Measurements from ENCODE around the gene DCLRE1C. TPM values are rescaled to one million over a fixed set of nuclear protein-coding genes. Genes with fewer than 3 reads are reported as not detected.
"Not testable (repeated sequence)": the region's sequence is repeated elsewhere in the genome, so short reads cannot be mapped to it uniquely, and the experiment has no call there.

DCLRE1C gene
- total RNA-seq, 1 donor from 2014 or later: 4.0 TPM

DNA sequence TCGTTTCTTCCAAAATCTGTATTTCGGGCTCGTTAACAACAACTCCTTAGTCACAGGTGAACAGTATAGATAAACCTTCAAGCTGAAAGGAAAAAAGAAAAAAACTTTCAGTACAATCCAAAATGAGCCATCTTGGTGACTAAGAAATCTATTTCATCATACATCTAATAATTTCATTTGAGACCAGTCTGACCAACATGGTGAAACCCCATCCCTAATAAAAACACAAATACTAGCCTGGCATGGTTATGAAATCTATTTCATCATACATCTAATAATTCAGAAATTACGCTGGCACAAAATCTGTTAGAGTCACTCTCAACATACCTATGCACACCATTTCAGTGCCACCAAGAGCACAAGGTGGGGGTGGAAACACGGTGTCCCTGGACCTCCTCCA, 8.8 kb downstream of the DCLRE1C start:
- DNase-seq (ENCODE audit: low read depth in 2 of 2): no peak

- not testable (repeated sequence) for DNase-seq (ENCODE audit: low read depth in 2 of 2)
These were observed 11.0 kb downstream of the DCLRE1C start for GRCh38 chr10:14942950-14943338.

DNA sequence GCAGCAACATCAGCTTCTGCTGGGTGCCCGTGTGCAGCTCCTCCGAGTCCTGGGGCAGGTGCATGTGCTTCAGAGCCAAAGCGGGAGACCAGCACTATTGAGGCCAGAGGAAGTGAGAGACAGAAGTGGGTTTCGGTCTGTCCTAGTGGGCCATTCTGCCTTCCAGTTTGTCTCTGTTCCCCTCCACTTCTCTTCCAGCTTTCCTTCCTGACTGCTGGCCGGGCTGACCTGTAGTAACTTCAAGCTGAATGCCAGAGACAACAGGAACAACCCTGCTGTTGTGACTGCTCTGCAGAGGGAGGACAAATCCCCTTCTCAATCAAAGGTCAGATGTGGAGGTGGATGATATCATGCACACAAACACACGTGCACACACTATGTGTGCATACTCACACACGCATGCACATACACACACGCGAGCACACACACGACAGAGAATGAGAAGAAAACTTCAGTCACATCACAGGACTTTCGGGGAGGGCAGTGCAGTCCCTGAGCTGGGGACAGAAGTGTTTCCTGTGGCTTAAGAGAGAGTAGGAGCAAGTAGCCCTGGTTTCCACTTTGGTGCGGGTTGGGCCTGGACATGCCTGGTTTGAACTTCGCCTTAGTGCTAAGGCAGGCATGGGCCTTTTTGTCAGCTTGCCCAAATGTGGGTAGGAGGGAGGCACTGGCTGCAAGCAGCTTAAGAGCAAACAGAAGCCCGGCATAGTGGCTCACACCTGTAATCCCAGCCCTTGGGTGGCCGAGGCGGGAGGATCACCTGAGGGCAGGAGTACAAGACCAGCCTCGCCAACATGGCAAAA, 11.5 kb downstream of the DCLRE1C start:
- peak in 1 of 2 donors; percentile 58 for DNase-seq (ENCODE audit: low read depth in 2 of 2)

DNA sequence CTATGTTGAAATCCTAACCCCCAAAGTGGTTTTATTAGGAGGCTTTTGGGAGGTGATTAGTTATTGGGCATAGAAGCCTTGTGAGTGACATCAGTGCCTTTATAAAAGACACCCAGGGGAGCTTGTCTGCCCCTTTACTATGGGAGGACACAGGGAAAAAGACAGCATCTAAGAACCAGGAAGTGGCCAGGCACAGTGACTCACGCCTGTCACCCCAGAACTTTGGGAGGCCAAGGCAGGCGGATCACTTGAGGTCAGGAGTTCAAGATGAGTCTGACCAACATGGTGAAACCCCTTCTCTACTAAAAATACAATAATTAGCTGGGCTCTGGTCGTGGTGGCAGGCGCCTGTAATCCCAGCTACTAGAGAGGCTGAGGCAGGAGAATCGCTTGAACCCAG, 14.9 kb downstream of the DCLRE1C start:
- DNase-seq (ENCODE audit: low read depth in 2 of 2): peak in 1 of 2 donors; percentile 7

GRCh38 chr10:14936584-14936983, 17.3 kb downstream of the DCLRE1C start:
- no peak for DNase-seq (ENCODE audit: low read depth in 2 of 2)

DNA sequence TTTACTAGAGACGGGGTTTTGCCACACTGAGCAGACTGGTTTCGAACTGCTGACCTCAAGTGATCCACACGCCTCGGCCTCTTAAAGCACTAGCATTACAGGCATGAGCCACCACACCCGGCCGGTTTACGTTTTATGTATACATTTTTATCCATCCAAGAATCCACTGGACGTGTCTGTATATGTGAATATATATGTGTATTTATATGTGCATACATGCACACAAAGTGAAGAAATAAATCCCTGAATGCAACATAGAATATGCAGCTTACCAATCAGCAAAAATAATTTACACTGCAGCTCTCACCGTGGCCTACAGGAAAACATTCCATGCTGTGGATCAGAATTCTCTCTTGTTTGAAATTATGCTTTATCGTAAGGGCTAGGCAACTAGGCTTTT, 23.3 kb downstream of the DCLRE1C start:
- DNase-seq (ENCODE audit: low read depth in 2 of 2): no peak

GRCh38 chr10:14926722-14927416, 27.0 kb downstream of the DCLRE1C start:
- DNase-seq (ENCODE audit: low read depth in 2 of 2): no peak

- no peak for DNase-seq (ENCODE audit: low read depth in 2 of 2)
These were observed 27.8 kb downstream of the DCLRE1C start for GRCh38 chr10:14926061-14926470.

GRCh38 chr10:14925268-14925667, 28.6 kb downstream of the DCLRE1C start:
- no peak for DNase-seq (ENCODE audit: low read depth in 2 of 2)

DNA sequence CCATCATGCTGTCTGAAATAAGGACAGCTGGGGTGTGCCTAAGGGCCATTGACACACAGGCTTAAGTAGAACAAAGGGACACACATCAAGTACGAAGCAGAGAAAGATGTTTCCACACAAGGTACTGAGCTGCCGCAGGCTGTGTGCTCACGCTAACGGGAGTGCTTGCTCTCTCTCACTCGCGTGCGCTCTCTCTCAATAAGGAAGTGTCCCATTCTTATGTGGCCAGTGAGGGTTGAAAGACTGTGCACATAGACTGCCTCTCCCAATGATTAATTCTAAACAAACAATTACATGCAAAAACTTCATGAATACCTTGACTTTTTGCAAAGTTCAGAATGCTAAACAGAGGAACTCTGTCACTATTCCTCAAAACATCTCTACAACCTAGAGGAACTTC, 29.9 kb downstream of the DCLRE1C start:
- DNase-seq (ENCODE audit: low read depth in 2 of 2): no peak

- no peak for DNase-seq (ENCODE audit: low read depth in 2 of 2)
These were observed 34.9 kb downstream of the DCLRE1C start for GRCh38 chr10:14918964-14919363.

DNA sequence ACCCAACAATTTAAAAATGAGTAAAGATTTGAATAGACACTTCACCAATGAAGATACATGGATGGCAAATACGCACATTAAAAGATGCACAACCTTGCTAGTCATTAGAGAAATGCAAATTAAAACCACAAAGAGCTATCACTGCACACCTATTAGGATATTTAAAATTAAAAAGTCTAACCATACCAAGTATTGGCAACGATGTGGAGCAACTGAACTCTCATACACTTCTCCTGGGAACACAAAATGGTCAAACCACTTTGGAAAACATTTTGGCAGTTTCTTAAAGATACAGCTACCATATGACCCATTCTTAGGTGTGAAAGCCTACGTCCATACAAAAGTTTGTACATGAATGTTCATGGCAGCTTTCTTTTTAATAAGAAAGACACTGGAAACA, 36.1 kb downstream of the DCLRE1C start:
- no peak for DNase-seq (ENCODE audit: low read depth in 2 of 2)

GRCh38 chr10:14916600-14916999, 37.3 kb downstream of the DCLRE1C start:
- no peak for DNase-seq (ENCODE audit: low read depth in 2 of 2)

DNA sequence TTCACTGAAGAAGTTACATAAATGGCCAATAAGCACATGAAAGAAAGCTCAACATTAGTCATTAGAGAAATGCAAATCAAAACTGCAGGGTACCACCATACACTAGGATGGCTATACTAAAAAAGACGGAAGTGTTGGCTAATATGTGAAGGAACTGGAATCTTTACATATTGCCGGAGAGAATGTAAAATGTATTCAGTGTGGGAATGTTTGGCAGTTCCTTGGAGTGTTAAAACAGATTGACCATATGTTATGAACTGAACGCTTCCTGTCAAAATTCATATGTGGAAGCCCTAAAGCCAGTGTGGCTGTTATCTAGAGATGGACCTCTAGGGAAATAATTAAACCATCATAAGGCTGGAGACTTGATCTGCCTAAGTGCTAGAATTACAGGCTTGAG, 42.1 kb downstream of the DCLRE1C start:
- DNase-seq (ENCODE audit: low read depth in 2 of 2): no peak

DNA sequence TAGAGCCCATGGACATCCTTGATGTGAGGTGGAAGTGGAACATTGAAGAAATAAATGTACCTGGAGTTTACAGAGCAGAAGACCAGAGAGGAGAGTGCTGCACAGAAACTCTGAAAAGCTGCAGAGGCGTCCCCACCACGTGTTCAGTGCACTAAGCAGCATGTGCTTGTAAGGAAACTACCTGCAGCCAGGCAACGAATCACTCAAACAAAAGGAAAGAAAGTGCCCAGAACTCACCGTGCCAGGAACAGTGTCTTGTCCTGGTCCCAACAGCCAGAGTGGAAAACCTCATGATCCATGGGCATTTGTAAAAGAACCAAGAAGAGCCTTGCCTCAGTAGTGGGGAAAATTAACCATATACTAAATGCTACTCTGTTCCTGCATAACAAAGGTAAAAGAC, 42.9 kb downstream of the DCLRE1C start:
- DNase-seq (ENCODE audit: low read depth in 2 of 2): no peak

DNA sequence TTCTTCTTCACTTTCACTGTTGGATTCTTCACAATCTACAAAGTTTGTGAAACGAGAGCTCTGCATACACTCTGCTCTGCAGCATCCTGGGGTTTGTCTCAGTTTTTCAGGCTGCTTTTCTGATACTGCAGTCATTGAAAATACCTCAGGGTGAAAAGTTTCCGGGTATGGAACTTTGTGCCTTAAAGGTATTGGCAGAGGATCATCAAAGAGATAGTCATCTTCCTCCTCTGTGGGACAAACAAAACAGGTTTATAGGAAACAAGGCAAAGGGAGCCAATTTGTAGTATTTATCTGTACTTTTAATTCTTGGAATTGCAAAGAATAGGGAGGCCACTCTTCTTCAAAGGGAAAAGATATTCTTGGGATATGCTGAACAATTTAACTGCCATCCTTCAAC, 44.8 kb downstream of the DCLRE1C start:
- DNase-seq (ENCODE audit: low read depth in 2 of 2): no peak

DNA sequence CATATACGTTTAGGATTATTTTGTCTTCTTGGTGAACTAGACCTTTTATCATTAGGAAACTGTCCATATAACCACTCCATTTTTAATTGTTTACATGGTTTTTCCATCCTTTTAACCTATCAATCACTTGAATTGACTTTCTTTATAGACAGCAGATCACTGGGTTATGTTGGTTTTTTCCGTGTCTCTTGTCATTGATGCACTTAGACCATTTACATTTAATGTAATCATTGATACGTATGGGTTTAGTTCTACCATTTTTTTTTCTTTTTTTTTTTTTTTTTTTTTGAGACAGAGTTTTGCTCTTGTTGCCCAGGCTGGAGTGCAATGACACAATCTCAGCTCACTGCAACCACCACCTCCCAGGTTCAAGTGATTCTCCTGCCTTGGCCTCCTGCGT, 46.3 kb downstream of the DCLRE1C start:
- DNase-seq (ENCODE audit: low read depth in 2 of 2): not testable (repeated sequence)

GRCh38 chr10:14906765-14907164, 47.1 kb downstream of the DCLRE1C start:
- no peak for DNase-seq (ENCODE audit: low read depth in 2 of 2)

GRCh38 chr10:14905890-14906289, 48.0 kb downstream of the DCLRE1C start:
- DNase-seq (ENCODE audit: low read depth in 2 of 2): no peak

- DNase-seq (ENCODE audit: low read depth in 2 of 2): no peak
These were observed 49.0 kb downstream of the DCLRE1C start for GRCh38 chr10:14904864-14905263.

DNA sequence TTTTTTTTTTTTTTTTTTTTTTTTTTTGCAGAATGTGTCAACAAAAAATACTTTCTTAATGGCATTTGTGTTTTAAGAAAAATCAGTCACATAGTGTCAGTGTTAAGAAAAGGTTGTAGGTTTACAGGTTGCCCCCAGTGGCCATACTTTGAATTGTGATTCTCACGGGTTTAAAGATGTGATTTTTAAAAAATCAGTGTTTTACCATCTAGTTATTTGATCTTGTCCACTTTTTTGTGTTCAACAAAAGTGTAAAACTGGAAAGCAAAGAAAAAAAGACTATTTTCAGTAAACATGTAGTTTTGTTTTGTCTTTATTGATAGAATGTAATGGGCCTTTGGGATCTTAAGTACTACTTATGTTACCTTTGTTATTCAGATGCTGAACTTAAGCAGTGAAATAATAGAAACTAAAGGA, 49.6 kb downstream of the DCLRE1C start:
- DNase-seq (ENCODE audit: low read depth in 2 of 2): peak; percentile 32 to 40

DNA sequence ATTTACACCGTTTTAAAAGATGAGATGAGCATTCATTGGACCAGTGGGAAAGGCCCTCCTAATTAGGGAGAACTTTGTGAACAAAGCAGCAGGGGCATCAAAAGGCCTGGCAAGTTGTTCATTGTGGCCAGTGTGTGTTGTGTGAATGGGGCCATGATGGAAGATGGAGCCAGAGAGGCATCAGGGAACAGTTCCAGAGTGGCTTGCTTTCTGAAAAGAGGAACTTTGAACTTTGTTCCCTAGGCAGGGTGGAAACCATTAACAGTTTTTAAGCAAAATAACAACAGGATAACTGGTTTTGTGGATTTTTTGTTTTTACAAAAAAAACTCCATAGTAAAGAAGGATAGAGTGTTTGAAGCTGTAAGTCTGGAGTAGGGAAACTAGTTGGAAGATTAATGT, 62.7 kb downstream of the DCLRE1C start:
- no peak for DNase-seq (ENCODE audit: low read depth in 2 of 2)

DNA sequence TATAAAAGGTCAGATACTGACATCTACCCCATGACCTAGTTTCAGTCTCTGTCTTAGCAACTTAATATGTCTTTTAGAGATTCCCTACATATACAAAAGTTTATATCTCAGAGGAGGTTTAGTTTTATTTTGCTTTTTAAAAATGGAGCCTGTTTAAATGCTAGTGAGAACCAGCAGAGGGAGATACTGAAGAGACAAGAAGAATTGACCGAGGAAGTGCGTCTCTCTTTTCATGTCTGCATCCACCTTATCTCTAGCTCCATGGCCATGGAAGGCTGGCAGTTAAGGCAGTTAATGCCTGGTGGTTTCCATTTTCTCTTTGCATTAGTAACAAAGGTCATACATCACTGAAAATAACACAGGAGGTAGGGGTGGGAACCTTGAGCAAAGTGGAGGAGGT, 64.6 kb downstream of the DCLRE1C start:
- DNase-seq (ENCODE audit: low read depth in 2 of 2): peak; percentile 10 to 25
